PC-3 (cell line): Measurements from ENCODE around the gene KYNU.

Source experiments
- CTCF ChIP-seq: fragments of 300-600 bp; sonication (generic); conservative IDR thresholded peaks from 2 replicates; pipeline ENCODE4 v1.5.1; 2017; ENCODE audit warnings: antibody characterized with exemption, low read depth, mild to moderate bottlenecking, low read length
- EZH2 ChIP-seq: fragments of 300-600 bp; sonication (generic); IDR thresholded peaks from one replicate; pipeline ENCODE4 v1.6.1; 2017; ENCODE audit warnings: antibody characterized with exemption, mild to moderate bottlenecking, low read length; ENCODE audit not compliant: unreplicated experiment

DNA sequence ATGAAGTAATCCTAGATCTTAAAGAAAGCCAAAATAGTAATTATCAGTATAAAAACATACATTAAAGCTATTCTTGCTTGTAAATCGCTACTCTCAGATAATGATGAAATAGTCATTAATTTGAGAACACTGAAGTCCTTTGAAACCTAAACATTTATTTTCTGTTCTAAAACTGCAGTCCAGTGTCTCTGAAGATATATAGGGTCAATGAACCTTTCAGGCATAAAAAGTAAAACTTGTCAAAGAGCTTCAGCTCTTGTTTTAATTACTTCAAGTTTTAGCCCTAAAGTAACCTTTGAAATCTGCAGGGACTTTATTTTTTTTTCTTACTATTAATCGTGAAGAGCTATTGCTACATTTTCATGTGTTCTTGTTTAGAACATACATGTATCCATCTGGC, 116.3 kb downstream of the KYNU start:
- no peak for TF ChIP-seq CTCF
- TF ChIP-seq EZH2: no peak
